Stomach (tissue), 4 donors: ENCODE results near the gene NKAIN2.

Experiments used
- CTCF ChIP-seq, 7 experiments: fragments of 450-650 bp in 4 of 7; fragments of 200-600 bp in 3 of 7; sonication (generic) in 3 of 7; IDR thresholded peaks; one replicate each; pipeline ENCODE4 v1.5.1; 2016 to 2019; ENCODE audit warnings: antibody characterized with exemption in 7 of 7, control low read depth in 2 of 7, mild to moderate bottlenecking in 1 of 7
- POLR2A ChIP-seq, 4 donors: fragments of 450-650 bp; IDR thresholded peaks; one replicate each; pipeline ENCODE4 v1.6.1; 2016; ENCODE audit warnings: antibody characterized with exemption in 4 of 4, control low read depth in 2 of 4, mild to moderate bottlenecking in 1 of 4, moderate library complexity in 1 of 4

- TF ChIP-seq POLR2A (IDR thresholded peaks at IDR 0.05) (no peak), CTCF (IDR thresholded peaks at IDR 0.05) (no peak)
These were observed 953.9 kb downstream of the NKAIN2 start for GRCh38 chr6:124757560-124757959.
